NCI-H128 (cell line): ENCODE results near the gene AP4S1.
A peak's percentile ranks its signal among the peaks of the same experiment; 100 is the strongest.
"Not testable (repeated sequence)": the region's sequence is repeated elsewhere in the genome, so short reads cannot be mapped to it uniquely, and the experiment has no call there.

ENCODE experiments used
- DNase-seq: peaks from one replicate; lab custom pipeline; 2025; ENCODE audit not compliant: unreplicated experiment; lab: John Stamatoyannopoulos, UW

The AP4S1 gene

GRCh38 chr14:31004007-31004406 lies 21.4 kb upstream of the AP4S1 start:
- DNase-seq = not testable (repeated sequence)

GRCh38 chr14:31006703-31007102 lies 18.7 kb upstream of the AP4S1 start:
- DNase-seq = no peak

- DNase-seq = no peak
Measured at GRCh38 chr14:31009836-31010574, 15.4 kb upstream of the AP4S1 start.

- no peak for DNase-seq
Measured at GRCh38 chr14:31010935-31011334, 14.5 kb upstream of the AP4S1 start.

- no peak for DNase-seq
Measured at GRCh38 chr14:31013841-31014240, 11.6 kb upstream of the AP4S1 start.

GRCh38 chr14:31018057-31018645 lies 7.3 kb upstream of the AP4S1 start:
- DNase-seq = no peak

GRCh38 chr14:31020834-31021575 lies 4.4 kb upstream of the AP4S1 start:
- DNase-seq = no peak

GRCh38 chr14:31021576-31021949 lies 3.9 kb upstream of the AP4S1 start:
- no peak for DNase-seq

- no peak for DNase-seq
Measured at GRCh38 chr14:31022386-31022785, 3.1 kb upstream of the AP4S1 start.

- DNase-seq = no peak
Measured at GRCh38 chr14:31024010-31024480, 1.4 kb upstream of the AP4S1 start.

GRCh38 chr14:31024577-31025366 lies 677 bp upstream of the AP4S1 start:
- DNase-seq = no peak

- no peak for DNase-seq
Measured at GRCh38 chr14:31026077-31026449, 614 bp downstream of the AP4S1 start, which contains the start of gene STRN3. Gene STRN3 (minus strand): TSS chr14:31026379. CDS start chr14:31026185, 194 bp downstream.

GRCh38 chr14:31026450-31027235 lies 1.2 kb downstream of the AP4S1 start:
- DNase-seq = peak; percentile 84

- DNase-seq = no peak
Measured at GRCh38 chr14:31027847-31028246, 2.4 kb downstream of the AP4S1 start.

GRCh38 chr14:31029016-31029970 lies 3.8 kb downstream of the AP4S1 start:
- no peak for DNase-seq

- DNase-seq = no peak
Measured at GRCh38 chr14:31030469-31030868, 5.0 kb downstream of the AP4S1 start.

- DNase-seq = no peak
Measured at GRCh38 chr14:31036552-31036951, 11.1 kb downstream of the AP4S1 start.

- no peak for DNase-seq
Measured at GRCh38 chr14:31037709-31038221, 12.3 kb downstream of the AP4S1 start.
